ENCODE measurements around the gene MYBBP1A.

Gene MYBBP1A

DNA sequence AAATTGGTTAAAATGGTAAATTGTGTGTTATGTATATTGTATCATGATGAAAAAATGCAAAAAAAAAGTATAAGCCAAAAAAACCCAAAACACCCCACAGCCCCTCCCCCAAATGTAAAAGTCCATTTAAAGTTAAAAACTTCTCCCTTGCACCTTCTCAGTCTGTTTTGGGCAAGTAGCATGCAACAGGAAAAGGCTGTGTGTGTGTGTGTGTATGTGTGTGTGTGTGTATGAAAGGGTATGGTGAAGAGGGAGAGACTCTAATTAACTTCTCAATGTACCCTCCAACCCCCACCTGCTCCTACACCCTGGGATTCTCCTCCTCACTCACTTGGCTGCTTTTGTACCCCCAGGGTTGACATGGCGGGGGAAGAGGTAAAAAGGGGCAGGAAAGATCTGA lies 14.4 kb upstream of the MYBBP1A start:
- no peak for DNase-seq (ENCODE audit: low read depth in 2 of 2)

- DNase-seq (ENCODE audit: low read depth in 2 of 2), result peak in 1 of 2 donors; percentile 17
Observed at GRCh38 chr17:4566785-4567184, 11.6 kb upstream of the MYBBP1A start.

DNA sequence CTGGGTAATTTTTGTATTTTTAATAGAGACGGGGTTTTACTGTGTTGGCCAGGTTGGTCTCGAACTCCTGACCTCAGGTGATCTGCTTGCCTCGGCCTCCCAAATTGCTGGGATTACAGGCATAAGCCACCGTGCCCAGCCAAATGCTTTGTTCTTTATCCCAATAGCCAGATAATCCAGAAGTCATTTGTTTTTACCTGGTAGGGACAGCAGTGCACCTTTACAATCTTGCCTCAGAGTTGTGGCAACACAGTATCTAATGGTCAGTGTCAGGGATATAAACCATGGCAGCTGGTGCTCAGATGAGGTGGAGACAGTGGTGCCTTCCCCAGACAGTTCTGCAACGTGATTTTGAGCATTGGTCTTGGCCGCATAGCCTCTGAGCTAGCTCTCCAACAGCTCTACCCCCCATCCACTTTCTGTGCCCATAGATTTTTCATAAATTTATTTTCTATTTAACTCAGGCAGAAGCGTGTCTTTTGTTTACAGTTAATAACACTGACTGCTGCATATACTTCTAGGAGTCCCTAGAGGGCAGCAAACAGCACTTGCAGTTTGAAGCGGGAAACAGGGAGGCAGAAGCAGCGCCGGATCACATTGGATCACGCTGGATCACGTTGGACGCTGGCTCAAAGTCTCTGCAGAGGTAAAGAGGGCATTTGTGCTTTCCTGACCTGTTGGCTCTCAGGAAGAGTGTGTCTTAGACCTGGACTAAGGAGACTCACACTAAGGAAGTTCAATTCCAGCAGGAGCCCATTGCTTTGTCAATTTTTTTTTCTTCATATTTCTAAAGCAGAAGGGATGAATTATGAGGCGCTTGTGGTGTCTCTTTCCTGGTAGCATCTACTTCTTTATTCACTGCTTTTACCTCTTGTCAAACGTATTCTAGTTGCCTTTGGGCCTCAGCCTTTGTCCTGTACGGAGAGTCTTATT lies 10.3 kb upstream of the MYBBP1A start:
- peak in 1 of 2 donors; percentile 24 for DNase-seq (ENCODE audit: low read depth in 2 of 2)

GRCh38 chr17:4562015-4562969 lies 7.1 kb upstream of the MYBBP1A start:
- DNase-seq (ENCODE audit: low read depth in 2 of 2), result no peak

- DNase-seq (ENCODE audit: low read depth in 2 of 2), result no peak
Observed at GRCh38 chr17:4560837-4561256, 5.7 kb upstream of the MYBBP1A start.

- DNase-seq (ENCODE audit: low read depth in 2 of 2), result no peak
Observed at GRCh38 chr17:4560421-4560820, 5.2 kb upstream of the MYBBP1A start, which contains the start of gene GGT6. GGT6 (minus strand) TSS chr17:4560577; CDS start chr17:4560521, 56 bp downstream.

DNA sequence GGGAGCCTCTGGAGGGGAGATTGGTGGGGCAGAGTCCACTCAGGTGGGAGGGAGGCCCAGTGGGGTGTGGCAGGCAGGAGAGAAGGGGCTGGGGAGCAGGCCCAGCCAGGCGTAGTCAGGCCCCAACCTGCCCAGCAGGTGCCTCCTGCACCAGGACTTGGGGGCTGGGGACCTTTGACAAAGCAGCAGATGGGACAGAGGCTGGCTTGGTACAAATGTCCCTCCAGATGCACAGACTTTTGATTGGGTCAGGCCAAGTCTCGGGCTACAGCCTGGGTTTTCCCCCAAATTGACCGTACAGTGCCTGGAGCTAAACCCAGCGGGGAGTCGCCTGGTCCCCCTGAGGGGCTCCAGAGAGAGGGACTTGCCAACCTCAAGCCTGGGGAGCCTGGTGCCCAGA lies 4.8 kb upstream of the MYBBP1A start:
- DNase-seq (ENCODE audit: low read depth in 2 of 2), result no peak

DNA sequence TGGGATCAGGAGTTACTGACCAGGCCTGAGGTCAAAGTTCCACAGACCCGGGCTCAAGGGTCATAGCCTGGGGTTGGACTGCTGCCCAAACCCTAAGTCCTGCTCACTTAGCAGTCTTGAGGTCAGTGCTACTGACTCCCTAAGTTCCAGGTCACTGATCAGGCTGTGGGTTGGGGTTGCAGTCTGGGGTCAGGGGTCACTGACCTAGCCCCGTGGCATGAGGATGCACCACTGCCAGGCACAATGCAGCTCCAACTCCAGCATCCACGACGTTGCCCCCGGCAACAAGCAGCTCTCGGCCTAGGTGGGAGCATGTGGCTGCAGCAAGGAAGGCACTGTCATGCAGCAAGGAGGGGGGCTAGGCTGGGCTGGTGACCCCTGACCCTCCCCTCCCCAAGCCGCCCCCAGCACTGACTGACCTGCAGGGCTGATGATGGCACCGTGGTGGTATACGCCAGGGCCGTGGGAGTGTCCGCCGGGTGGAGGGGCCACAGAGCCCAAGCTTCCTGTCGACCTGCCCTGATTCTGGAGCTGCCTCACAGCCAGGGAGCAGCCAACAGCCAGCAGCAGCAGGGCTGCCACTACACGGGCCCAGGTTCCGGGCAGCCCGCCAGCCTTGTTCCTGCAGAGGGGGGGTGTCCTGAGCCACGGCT lies 4.1 kb upstream of the MYBBP1A start:
- DNase-seq (ENCODE audit: low read depth in 2 of 2), result no peak

DNA sequence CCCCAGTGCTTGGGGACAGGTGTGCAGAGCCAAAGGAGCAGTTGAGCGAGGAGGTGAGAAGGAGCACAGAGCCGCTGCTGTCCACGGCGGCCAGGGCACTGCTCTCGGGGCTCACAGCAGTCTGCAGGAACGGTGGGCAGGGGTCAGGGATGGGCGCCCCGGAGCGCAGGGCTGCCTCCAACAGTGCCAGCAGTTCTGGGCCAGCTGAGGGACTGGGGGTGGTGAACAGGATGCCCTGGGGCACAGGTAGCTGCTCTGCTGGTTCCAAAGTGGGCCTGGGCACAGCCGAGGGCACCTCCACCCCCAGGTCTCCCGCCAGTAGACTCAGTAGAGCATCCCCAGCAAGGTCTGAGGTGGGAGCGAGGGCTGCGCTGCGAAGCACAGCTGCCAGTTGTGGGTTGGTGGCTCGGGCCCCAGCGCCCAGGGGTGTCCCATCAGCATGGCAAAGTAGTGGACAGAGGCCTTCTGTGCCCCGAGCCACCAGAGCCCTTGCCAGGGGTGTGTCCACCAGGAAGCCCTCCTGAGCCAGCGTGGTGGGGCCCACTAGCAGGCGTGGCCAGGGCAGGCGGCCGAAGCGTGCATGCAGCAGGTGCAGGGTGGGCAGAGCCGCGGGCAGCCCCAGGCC lies 3.3 kb upstream of the MYBBP1A start:
- no peak for DNase-seq (ENCODE audit: low read depth in 2 of 2)

DNA sequence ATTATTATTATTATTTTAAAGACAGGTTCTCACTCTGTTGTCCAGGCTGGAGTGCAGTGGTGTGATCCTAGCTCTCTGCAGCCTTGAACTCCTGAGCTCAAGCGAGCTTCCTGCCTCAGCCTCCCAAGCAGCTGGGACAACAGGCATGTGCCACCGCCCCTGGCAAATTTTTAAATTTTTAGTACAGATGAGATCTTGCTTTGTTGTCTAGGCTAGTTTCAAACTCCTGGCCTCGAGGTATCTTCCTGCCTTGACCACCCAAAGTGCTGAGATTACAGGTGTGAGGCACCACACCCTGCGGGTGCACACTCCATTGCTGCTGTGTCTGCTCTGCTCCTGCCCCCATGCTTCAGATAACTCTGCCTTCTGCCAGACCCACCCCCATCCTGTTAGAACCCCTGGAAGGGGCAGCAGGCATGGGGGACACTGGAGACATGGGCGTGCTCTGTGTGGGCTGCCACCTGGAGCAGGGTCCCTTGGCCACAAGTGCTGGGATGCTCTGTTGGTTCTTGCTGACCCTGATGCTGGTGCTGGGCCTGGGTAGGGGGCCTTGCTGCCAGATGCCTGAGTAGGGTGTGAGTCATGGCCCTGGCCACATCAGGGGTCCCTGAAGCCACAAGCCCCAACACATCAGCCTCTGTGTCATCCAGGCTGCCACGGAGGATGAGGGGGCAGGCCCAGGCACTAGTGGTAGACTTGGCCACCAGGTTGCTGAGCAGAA lies 2.6 kb upstream of the MYBBP1A start:
- no peak for DNase-seq (ENCODE audit: low read depth in 2 of 2)

DNA sequence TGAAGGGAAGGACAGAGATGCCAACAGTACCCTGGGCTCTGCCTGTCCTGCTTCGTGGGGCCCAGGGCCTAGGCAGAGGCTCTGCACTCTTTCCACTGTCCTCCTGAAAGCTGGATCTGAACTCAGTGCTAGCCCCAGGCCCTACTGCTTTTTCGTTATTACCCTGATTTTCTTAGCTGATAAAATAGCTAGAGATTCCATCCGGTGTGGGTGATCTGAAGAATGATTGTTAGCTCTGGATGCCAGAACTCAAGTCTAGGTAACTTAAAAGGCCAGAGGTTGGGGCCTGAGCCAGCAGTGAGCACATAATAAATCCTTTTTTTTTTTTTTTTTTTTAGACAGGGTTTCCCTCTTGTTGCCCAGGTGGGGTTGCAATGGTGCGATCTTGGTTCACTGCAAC lies 1.8 kb upstream of the MYBBP1A start:
- DNase-seq (ENCODE audit: low read depth in 2 of 2), result no peak

DNA sequence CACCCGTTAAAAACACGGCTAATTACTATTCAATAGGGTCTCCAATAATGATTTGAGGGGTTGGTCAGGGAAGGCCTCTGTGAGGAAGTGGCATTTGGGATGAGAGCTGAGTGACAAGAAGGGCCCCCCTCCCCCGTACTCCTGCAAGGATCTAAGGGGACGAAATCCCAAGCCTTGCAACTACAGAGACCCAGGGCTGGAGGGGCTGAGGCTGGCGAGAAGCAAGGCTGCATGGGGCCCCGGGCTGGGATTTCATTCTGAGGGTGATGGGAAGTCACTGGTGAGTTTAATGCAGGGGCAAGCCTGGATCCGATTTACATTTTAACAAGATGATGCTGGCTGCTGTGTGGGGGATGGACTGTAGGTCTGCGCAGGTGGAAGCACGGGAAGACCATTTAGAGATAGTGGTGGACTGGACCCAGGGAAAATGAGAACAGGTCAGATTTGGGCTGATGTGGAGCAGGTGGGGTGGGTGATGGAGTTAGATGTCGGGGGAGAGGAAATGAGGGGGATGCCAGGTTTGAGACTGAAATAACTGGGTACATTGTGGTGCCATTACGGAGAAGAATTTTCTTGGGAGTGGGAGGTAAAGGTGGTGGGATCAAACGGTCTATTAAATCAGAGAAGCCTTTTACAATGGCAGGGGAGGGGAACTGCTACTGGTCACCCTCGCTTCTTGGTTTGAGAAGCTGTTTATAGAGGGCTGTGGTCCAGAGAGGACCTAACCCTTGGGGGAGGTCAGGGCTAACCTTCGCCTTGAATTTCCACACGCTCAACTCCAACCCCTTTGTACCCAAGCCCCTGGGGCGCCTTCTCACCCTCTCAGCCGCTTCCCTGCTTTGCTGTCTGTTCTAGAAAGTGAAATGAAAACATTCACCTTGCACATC lies 932 bp upstream of the MYBBP1A start:
- no peak for DNase-seq (ENCODE audit: low read depth in 2 of 2)

GRCh38 chr17:4554441-4554996 lies 665 bp downstream of the MYBBP1A start:
- no peak for DNase-seq (ENCODE audit: low read depth in 2 of 2)

GRCh38 chr17:4553669-4554068 lies 1.5 kb downstream of the MYBBP1A start:
- no peak for DNase-seq (ENCODE audit: low read depth in 2 of 2)

DNA sequence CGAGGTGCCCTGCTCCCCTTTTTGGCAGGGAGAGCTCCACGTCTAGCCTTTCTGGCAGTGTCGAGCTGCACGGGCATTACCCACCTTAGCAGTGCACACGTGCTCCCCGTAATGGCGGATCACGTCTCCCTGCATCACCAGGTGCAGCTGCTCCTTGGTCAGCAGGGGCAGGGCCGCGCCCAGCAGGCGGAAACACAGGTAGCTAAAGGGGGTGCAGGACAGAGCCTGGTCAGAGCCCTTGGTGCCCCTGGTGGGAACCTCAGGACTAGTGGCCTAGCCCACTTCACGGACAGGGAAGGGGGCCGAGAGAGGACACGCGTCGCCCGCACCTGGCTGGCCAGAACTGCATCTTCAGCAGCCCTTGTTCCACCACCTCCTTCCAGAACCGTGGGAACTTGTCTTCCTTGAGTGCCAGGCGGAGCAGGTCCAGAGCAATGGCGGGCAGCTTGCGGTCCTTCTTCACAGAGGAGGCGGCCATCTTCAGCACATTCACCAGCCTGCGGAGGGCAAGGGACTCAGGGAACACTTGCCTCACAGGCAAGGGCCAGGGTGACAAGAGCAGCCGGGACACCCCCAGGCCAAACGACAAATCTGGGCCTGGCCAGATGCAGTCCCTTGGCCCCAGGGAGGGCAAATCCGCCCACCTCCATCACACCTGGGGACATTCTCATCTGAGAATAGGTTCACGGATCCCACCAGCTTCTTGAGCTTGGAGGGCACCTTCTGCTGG lies 3.2 kb downstream of the MYBBP1A start:
- no peak for DNase-seq (ENCODE audit: low read depth in 2 of 2)

DNA sequence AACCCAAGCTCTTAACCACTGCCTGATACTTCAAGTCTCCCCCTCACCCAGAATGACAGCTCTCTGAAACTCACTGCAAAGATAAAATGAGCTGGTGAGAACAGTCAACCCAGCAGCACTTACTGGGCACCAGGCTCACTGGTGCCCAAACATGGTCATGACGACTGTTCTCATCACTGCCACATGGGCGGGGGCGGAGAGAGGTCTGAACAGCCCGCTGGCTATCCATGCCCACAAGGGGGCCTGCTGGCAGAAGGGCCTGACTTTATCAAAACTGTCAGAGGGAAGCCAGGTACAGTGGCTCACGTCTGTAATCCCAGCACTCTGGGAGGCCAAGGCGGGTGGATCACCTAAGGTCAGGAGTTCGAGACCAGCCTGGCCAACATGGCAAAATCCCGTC lies 4.0 kb downstream of the MYBBP1A start:
- no peak for DNase-seq (ENCODE audit: low read depth in 2 of 2)

DNA sequence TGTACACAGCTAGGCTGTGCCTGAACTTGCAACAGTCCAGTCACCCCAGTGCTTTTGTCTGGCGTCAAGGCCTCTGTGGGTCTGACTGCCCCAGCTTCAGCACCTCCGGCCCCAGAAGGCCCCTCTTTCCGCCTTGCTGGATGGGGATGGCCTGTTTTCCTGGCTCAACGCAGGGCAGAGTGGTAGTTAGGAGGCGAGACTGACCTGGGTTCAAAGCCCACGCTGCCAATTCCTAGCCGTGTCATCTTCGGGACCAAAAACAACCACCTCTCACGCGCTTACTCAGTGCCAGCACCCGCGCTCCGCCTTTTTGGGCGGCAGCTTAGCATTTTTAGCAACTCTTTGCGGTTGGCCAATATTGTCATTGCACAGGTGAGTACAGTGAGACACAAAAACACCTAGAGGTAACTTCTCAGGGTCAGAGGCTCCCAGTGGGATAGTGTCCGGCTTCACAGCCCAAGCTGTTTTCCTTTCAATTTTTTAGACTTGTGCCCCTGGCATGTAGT lies 4.6 kb downstream of the MYBBP1A start:
- no peak for DNase-seq (ENCODE audit: low read depth in 2 of 2)

- no peak for DNase-seq (ENCODE audit: low read depth in 2 of 2)
Observed at GRCh38 chr17:4549781-4550533, 5.2 kb downstream of the MYBBP1A start.
